ENCODE measurements around the gene LINGO3. TPM values are rescaled to one million over a fixed set of nuclear protein-coding genes. Genes with fewer than 3 reads are reported as not detected.

The LINGO3 gene
- total RNA-seq, 2 donors from 2014 or later, result not detected

Other genes with a start within 250 kb of the LINGO3 start
- 10 to 100 TPM; 37.9 to 48.4 TPM for gene MOB3A, start 211.8 kb downstream of the LINGO3 start, total RNA-seq
- gene IZUMO4, start 211.2 kb downstream of the LINGO3 start, total RNA-seq, result 1 to 10 TPM; 2.1 to 2.3 TPM
- 100 to 1,000 TPM in 1 of 2 donors, 10 to 100 TPM in 1; 99.4 to 123 TPM for gene AP3D1, start 156.6 kb downstream of the LINGO3 start, total RNA-seq
- gene DOT1L, start 144.2 kb downstream of the LINGO3 start, total RNA-seq, result 10 to 100 TPM; 37.6 to 41.6 TPM
- 100 to 1,000 TPM; 198 to 213 TPM for gene PLEKHJ1, start 71.8 kb downstream of the LINGO3 start, total RNA-seq
- gene SF3A2, start 71.3 kb downstream of the LINGO3 start, total RNA-seq, result 10 to 100 TPM; 60.3 to 62.7 TPM
- 1 to 10 TPM; 1.6 to 1.7 TPM for gene AMH, start 58.8 kb downstream of the LINGO3 start, total RNA-seq
- 1 to 10 TPM in 1 of 2 donors, under 1 TPM in 1; 0.55 to 2.6 TPM for gene JSRP1, start 51.7 kb downstream of the LINGO3 start, total RNA-seq
- under 1 TPM; 0.15 to 0.78 TPM for gene PEAK3, start 26.0 kb downstream of the LINGO3 start, total RNA-seq
- 100 to 1,000 TPM in 1 of 2 donors, 10 to 100 TPM in 1; 67.1 to 101 TPM for gene LSM7, start 20.4 kb upstream of the LINGO3 start, total RNA-seq
- gene SPPL2B, start 20.5 kb upstream of the LINGO3 start, total RNA-seq, result 100 to 1,000 TPM; 142 to 173 TPM
- gene TMPRSS9, start 52.1 kb upstream of the LINGO3 start, total RNA-seq, result under 1 TPM; 0.25 to 0.34 TPM
- gene TIMM13, start 119.4 kb upstream of the LINGO3 start, total RNA-seq, result 100 to 1,000 TPM in 1 of 2 donors, 10 to 100 TPM in 1; 90.2 to 129 TPM
- 10 to 100 TPM; 23.6 to 43.9 TPM for gene LMNB2, start 148.8 kb upstream of the LINGO3 start, total RNA-seq
- 10 to 100 TPM; 44.4 to 53.8 TPM for gene GADD45B, start 168.0 kb upstream of the LINGO3 start, total RNA-seq